Measurements from ENCODE around the gene SORBS2. TPM values are rescaled to one million over a fixed set of nuclear protein-coding genes. Genes with fewer than 3 reads are reported as not detected.

The SORBS2 gene
- total RNA-seq, 4 donors from 2014 or later, result 45.3 to 135 (median 76.2) TPM

GRCh38 chr4:185566972-185567371, 245.0 kb downstream of the SORBS2 start:
- TF ChIP-seq EP300 (IDR thresholded peaks at IDR 0.05) (peak in 1 of 2 donors; percentile 27), CTCF (IDR thresholded peaks at IDR 0.05) (no peak)
- H3K4me1 ChIP-seq, result peaks cover 0 to 23% (median 3%) of the 10 kb centered on the region in 4 donors
- no peak for DNase-seq (ENCODE audit: low spot score in 2 of 2)
- H3K9me3 ChIP-seq, result peaks cover 0 to 7% (median 3%) of the 10 kb centered on the region in 4 donors
- H3K36me3 ChIP-seq, result no peaks in the 10 kb centered on the region
- H3K27ac ChIP-seq, result peak overlapping the region; percentile 62 to 88 (median 77)
- H3K27me3 ChIP-seq, result no peaks in the 10 kb centered on the region
- H3K4me3 ChIP-seq, result no peak overlapping the region
- WGBS, 2 donors, result 44 to 45% methylated on average over 1 of the region's 1 CpG

GRCh38 chr4:185566425-185566824, 245.6 kb downstream of the SORBS2 start:
- Histone ChIP-seq H3K9me3 (peaks cover 0 to 7% (median 3%) of the 10 kb centered on the region in 4 donors), H3K27me3 (no peaks in the 10 kb centered on the region), H3K27ac (peak overlapping the region; percentile 62 to 88 (median 77)), H3K4me3 (no peak overlapping the region), H3K4me1 (peaks cover 0 to 23% (median 3%) of the 10 kb centered on the region in 4 donors), H3K36me3 (no peaks in the 10 kb centered on the region)
- TF ChIP-seq EP300 (IDR thresholded peaks at IDR 0.05), result no peak
- WGBS, 2 donors, result 62 to 63% methylated on average over 8 of the region's 8 CpGs
- DNase-seq (ENCODE audit: low spot score in 2 of 2), result no peak

- Histone ChIP-seq H3K4me3 (no peak overlapping the region), H3K27me3 (no peaks in the 10 kb centered on the region), H3K4me1 (peaks cover 0 to 23% (median 3%) of the 10 kb centered on the region in 4 donors), H3K36me3 (no peaks in the 10 kb centered on the region), H3K27ac (peak overlapping the region in 1 of 4 donors; percentile 87), H3K9me3 (peaks cover 0 to 7% (median 3%) of the 10 kb centered on the region in 4 donors)
- DNase-seq (ENCODE audit: low spot score in 2 of 2), result no peak
- 86 to 94% methylated on average over 3 of the region's 3 CpGs for WGBS, 2 donors
- no peak for TF ChIP-seq CTCF (IDR thresholded peaks at IDR 0.05)
Measured at GRCh38 chr4:185565696-185566095, 246.3 kb downstream of the SORBS2 start.

- TF ChIP-seq POLR2A (IDR thresholded peaks at IDR 0.05) (no peak), EP300 (IDR thresholded peaks at IDR 0.05) (no peak), CTCF (IDR thresholded peaks at IDR 0.05) (no peak)
- H3K36me3 ChIP-seq, result no peaks in the 10 kb centered on the region
- H3K4me3 ChIP-seq, result no peak overlapping the region
- H3K27ac ChIP-seq, result no peak overlapping the region
- no peak for DNase-seq (ENCODE audit: low spot score in 2 of 2)
- peaks cover 0 to 7% (median 3%) of the 10 kb centered on the region in 4 donors for H3K9me3 ChIP-seq
- H3K4me1 ChIP-seq, result peaks cover 0 to 23% (median 3%) of the 10 kb centered on the region in 4 donors
- H3K27me3 ChIP-seq, result no peaks in the 10 kb centered on the region
- 86% methylated on average over 3 of the region's 3 CpGs for WGBS, 2 donors
Measured at GRCh38 chr4:185564349-185564748, 247.6 kb downstream of the SORBS2 start.

- H3K36me3 ChIP-seq, result no peaks in the 10 kb centered on the region
- H3K9me3 ChIP-seq, result peaks cover 0 to 7% (median 3%) of the 10 kb centered on the region in 4 donors
- peaks cover 0 to 12% (median 3%) of the 10 kb centered on the region in 4 donors for H3K4me1 ChIP-seq
- no peaks in the 10 kb centered on the region for H3K27me3 ChIP-seq
- 79 to 85% methylated on average over 3 of the region's 3 CpGs for WGBS, 2 donors
- TF ChIP-seq CTCF (IDR thresholded peaks at IDR 0.05) (no peak), POLR2A (IDR thresholded peaks at IDR 0.05) (no peak), EP300 (IDR thresholded peaks at IDR 0.05) (no peak)
- DNase-seq (ENCODE audit: low spot score in 2 of 2), result no peak
- no peak overlapping the region for H3K27ac ChIP-seq
- H3K4me3 ChIP-seq, result no peak overlapping the region
Measured at GRCh38 chr4:185562531-185562930, 249.5 kb downstream of the SORBS2 start.

GRCh38 chr4:185560316-185560715, 251.7 kb downstream of the SORBS2 start:
- Histone ChIP-seq H3K4me1 (no peaks in the 10 kb centered on the region), H3K36me3 (no peaks in the 10 kb centered on the region), H3K9me3 (peaks cover 0 to 10% (median 3%) of the 10 kb centered on the region in 4 donors), H3K27ac (no peak overlapping the region), H3K4me3 (no peak overlapping the region), H3K27me3 (no peaks in the 10 kb centered on the region)
- no peak for DNase-seq (ENCODE audit: low spot score in 2 of 2)
- WGBS, 2 donors, result 93 to 96% methylated on average over 5 of the region's 5 CpGs
- TF ChIP-seq POLR2A (IDR thresholded peaks at IDR 0.05), result no peak
- no peak for TF ChIP-seq CTCF (IDR thresholded peaks at IDR 0.05)
- no peak for TF ChIP-seq EP300 (IDR thresholded peaks at IDR 0.05)

Measured in tibial nerve (tissue), 4 donors.